Spleen (tissue), 11 donors: ENCODE measurements around the gene RRP1. TPM values are rescaled to one million over a fixed set of nuclear protein-coding genes. Genes with fewer than 3 reads are reported as not detected.

ENCODE experiments used
- DNase-seq: peaks from one replicate; pipeline ENCODE4 v3.0.0-alpha.2; 2020
- H3K27ac ChIP-seq, 8 donors: fragments of 200-600 bp; sonication (generic) in 7 of 8; 1 replicate in 4 of 8; 2 replicates in 4 of 8; pipeline versions ENCODE4 v1.5.0 to v1.8.0; 2016 to 2021; ENCODE audit warnings: inconsistent platforms in 4 of 8, mild to moderate bottlenecking in 4 of 8, moderate library complexity in 1 of 8
- H3K27me3 ChIP-seq, 7 donors: fragments of 200-600 bp; sonication (generic) in 6 of 7; replicated peaks in 1 of 7; 1 replicate in 4 of 7; 2 replicates in 3 of 7; pipeline versions ENCODE4 v1.5.0 to v1.8.0; 2016 to 2021; ENCODE audit warnings: inconsistent platforms in 3 of 7, mild to moderate bottlenecking in 1 of 7
- H3K36me3 ChIP-seq, 6 donors: fragments of 200-600 bp; sonication (generic) in 5 of 6; 1 replicate in 4 of 6; 2 replicates in 2 of 6; pipeline versions ENCODE4 v1.5.0 to v1.8.0; 2016 to 2021; ENCODE audit warnings: inconsistent platforms in 2 of 6
- H3K4me1 ChIP-seq, 6 donors: fragments of 200-600 bp; sonication (generic) in 5 of 6; 1 replicate in 3 of 6; 2 replicates in 3 of 6; pipeline versions ENCODE4 v1.5.0 to v1.8.0; 2016 to 2021; ENCODE audit warnings: inconsistent platforms in 3 of 6
- H3K4me3 ChIP-seq, 8 donors: fragments of 200-600 bp; sonication (generic) in 7 of 8; 1 replicate in 4 of 8; 2 replicates in 4 of 8; pipeline versions ENCODE4 v1.5.0 to v1.8.0; 2016 to 2021; ENCODE audit warnings: inconsistent platforms in 4 of 8, mild to moderate bottlenecking in 4 of 8, moderate library complexity in 2 of 8
- H3K9me3 ChIP-seq, 8 donors: fragments of 200-600 bp; sonication (generic) in 7 of 8; 1 replicate in 4 of 8; 2 replicates in 4 of 8; pipeline versions ENCODE4 v1.5.0 to v1.8.0; 2016 to 2021; ENCODE audit warnings: inconsistent platforms in 4 of 8
- POLR2A ChIP-seq, 3 donors: fragments of 450-650 bp; IDR thresholded peaks; one replicate each; pipeline ENCODE4 v1.5.1; 2017; ENCODE audit warnings: antibody characterized with exemption in 3 of 3, mild to moderate bottlenecking in 1 of 3
- POLR2AphosphoS5 ChIP-seq, 3 donors: sonication (generic); formaldehyde crosslinking; IDR thresholded peaks; one replicate each; pipeline ENCODE4 v1.5.1; 2017; ENCODE audit warnings: antibody characterized with exemption in 3 of 3
- WGBS, 5 donors: extraction: QIAGEN DNeasy Blood & Tissue Kit in 3 of 5; methylation state at CpG; one replicate each; pipeline versions ENCODE4 v1.1.5 to v1.1.7; 2013 to 2018; 5-methylcytosine and 5-hydroxymethylcytosine counted together
- intact Hi-C: fragments of 100-400 bp; cut with DNase I; formaldehyde crosslinking; loops from one replicate; pipeline ENCODE4 v1.15.0; 2023; ENCODE audit warnings: low total_unique reads
- polyA plus RNA-seq, 3 donors: library from polyadenylated mRNA; stranded (reverse); fragments of 200-250 nt; gene quantifications; one replicate each; pipeline ENCODE4 v1.2.1, GENCODE V29; 2013
- total RNA-seq, 7 donors: library from RNA; depleted of rRNA in 3 of 7; stranded (reverse); fragments of >200 nt in 3 of 7; fragmentation: NEBNext Ultra II Directional in 4 of 7; extraction: Animal tissue kit (Norgen Biotek cat#: 25700) in 4 of 7; gene quantifications; one replicate each; pipeline versions ENCODE4 v1.1.0 to v1.2.1, GENCODE V29; 2016 to 2021
- TF ChIP-seq, protein P1 (sequence below), 11 experiments: fragments of 200-600 bp in 7 of 11; fragments of 450-650 bp in 4 of 11; sonication (generic) in 4 of 11; IDR thresholded peaks in 8 of 11; conservative IDR thresholded peaks in 3 of 11; 1 replicate in 7 of 11; 2 replicates in 4 of 11; pipeline versions ENCODE4 v1.4.0 to v1.8.0; 2016 to 2021; ENCODE audit warnings: antibody characterized with exemption in 11 of 11, inconsistent platforms in 4 of 11, mild to moderate bottlenecking in 1 of 11
- donor health status: healthy with polysubstance abuse.
- donor health status: DM: no; HTN: no; CAD: no; lungs with moderate emphysema.
- donor health status: DM: no; HTN: no; CAD: no.
- donor health status: Bipolar disorder and iron deficiency.
- donor health status: healthy.
- donor health status: DM: no; HTN: no; CAD: no.
- donor health status: DM: yes; HTN: yes; CAD: no.

The RRP1 gene
- total and polyA plus RNA-seq, 10 donors: 11.5 to 26.9 (median 18.6) TPM

DNA sequence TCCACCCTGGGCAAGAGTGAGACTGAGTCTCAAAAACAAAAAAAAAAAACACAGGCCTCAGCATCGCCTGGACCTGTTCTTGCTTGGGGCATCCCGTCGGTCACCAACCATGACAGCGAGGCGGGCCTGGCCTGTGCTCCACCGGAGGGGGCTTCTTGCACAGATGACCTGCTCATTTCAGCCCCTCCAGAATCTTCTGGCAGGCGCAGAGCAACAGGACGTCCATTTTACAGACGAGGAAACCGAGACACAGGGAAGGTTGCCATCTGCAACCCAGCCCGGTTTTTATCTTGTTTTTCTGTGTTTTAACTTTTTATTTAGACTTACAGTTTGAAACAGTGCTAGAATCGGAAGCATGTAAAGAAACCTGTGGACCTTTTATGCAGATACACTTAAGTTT, 14.2 kb upstream of the RRP1 start:
- TF ChIP-seq POLR2AphosphoS5 (IDR thresholded peaks at IDR 0.05) (no peak), POLR2A (IDR thresholded peaks at IDR 0.05) (no peak)
- TF ChIP-seq, protein P1, sequence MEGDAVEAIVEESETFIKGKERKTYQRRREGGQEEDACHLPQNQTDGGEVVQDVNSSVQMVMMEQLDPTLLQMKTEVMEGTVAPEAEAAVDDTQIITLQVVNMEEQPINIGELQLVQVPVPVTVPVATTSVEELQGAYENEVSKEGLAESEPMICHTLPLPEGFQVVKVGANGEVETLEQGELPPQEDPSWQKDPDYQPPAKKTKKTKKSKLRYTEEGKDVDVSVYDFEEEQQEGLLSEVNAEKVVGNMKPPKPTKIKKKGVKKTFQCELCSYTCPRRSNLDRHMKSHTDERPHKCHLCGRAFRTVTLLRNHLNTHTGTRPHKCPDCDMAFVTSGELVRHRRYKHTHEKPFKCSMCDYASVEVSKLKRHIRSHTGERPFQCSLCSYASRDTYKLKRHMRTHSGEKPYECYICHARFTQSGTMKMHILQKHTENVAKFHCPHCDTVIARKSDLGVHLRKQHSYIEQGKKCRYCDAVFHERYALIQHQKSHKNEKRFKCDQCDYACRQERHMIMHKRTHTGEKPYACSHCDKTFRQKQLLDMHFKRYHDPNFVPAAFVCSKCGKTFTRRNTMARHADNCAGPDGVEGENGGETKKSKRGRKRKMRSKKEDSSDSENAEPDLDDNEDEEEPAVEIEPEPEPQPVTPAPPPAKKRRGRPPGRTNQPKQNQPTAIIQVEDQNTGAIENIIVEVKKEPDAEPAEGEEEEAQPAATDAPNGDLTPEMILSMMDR (IDR thresholded peaks at IDR 0.05 in 8 of 11, conservative IDR thresholded peaks at IDR 0.05 in 3 of 11): no peak
- Histone ChIP-seq H3K9me3 (no peaks in the 10 kb centered on the region), H3K4me1 (peaks cover 13 to 78% (median 25%) of the 10 kb centered on the region in 6 donors), H3K27ac (peak overlapping the region in 3 of 8 donors; percentile 95 to 96 (median 95)), H3K27me3 (no peaks in the 10 kb centered on the region), H3K4me3 (peak overlapping the region; percentile 81 to 99 (median 91)), H3K36me3 (peaks cover 0 to 24% (median 19%) of the 10 kb centered on the region in 6 donors)
- 75 to 90% (median 82%) methylated on average over 12 of the region's 12 CpGs for WGBS, 5 donors
- intact Hi-C loops: no loop called here
- DNase-seq: no peak

GRCh38 chr21:43775795-43776430, 13.5 kb upstream of the RRP1 start, which contains the start of gene CSTB:
TSS of gene CSTB (minus strand) at chr21:43776308. CDS start at chr21:43776269, 39 bp downstream.
- peaks cover 0 to 24% (median 19%) of the 10 kb centered on the region in 6 donors for H3K36me3 ChIP-seq
- peak within 1 kb of the TSS; percentile 81 to 99 (median 91) for H3K4me3 ChIP-seq
- H3K4me1 ChIP-seq: peaks cover 13 to 78% (median 25%) of the 10 kb centered on the region in 6 donors
- TF ChIP-seq, protein P1 (IDR thresholded peaks at IDR 0.05 in 8 of 11, conservative IDR thresholded peaks at IDR 0.05 in 3 of 11): peak in 1 of 11 experiments; percentile 11
- TF ChIP-seq POLR2AphosphoS5 (IDR thresholded peaks at IDR 0.05) (peak; percentile 89 to 96 (median 94)), POLR2A (IDR thresholded peaks at IDR 0.05) (peak in 1 of 3 donors; percentile 66)
- intact Hi-C loops: no loop called here
- H3K9me3 ChIP-seq: no peaks in the 10 kb centered on the region
- H3K27me3 ChIP-seq: no peaks in the 10 kb centered on the region
- H3K27ac ChIP-seq: peak within 1 kb of the TSS; percentile 89 to 96 (median 92)
- WGBS, 5 donors: 0 to 1% (median 1%) methylated on average over 45 to 71 of the region's 71 CpGs
- peak; percentile 96 for DNase-seq

DNA sequence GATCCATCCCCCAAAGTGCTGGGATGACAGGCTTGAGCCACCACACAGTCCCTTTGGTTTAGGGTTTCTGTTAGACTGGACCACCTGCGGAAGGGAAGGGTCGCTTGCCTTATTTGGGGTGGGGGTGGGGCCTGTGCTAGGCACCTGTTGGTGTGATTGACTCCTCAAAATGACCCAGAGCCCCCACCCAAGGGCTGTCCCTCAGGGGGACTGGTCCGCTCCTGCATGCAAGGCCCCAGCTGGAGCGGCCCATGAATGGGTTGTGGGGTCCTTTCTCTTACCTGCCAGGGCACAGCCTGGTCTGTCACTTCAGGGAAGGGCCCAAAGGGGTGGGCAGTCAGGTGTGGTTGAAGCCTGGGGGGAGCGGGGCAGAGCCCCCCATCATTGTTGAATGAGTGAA, 11.4 kb upstream of the RRP1 start:
- Histone ChIP-seq H3K36me3 (peaks cover 0 to 17% (median 16%) of the 10 kb centered on the region in 6 donors), H3K27ac (no peak overlapping the region), H3K27me3 (no peaks in the 10 kb centered on the region), H3K9me3 (no peaks in the 10 kb centered on the region), H3K4me1 (peaks cover 13 to 60% (median 23%) of the 10 kb centered on the region in 6 donors), H3K4me3 (no peak overlapping the region)
- DNase-seq: no peak
- 95 to 99% (median 96%) methylated on average over 5 of the region's 5 CpGs for WGBS, 5 donors
- TF ChIP-seq, protein P1 (IDR thresholded peaks at IDR 0.05 in 8 of 11, conservative IDR thresholded peaks at IDR 0.05 in 3 of 11): no peak
- TF ChIP-seq POLR2AphosphoS5 (IDR thresholded peaks at IDR 0.05) (no peak), POLR2A (IDR thresholded peaks at IDR 0.05) (no peak)
- intact Hi-C loops: no loop called here
